ENCODE results near the gene CYTH1.

The CYTH1 gene

DNA sequence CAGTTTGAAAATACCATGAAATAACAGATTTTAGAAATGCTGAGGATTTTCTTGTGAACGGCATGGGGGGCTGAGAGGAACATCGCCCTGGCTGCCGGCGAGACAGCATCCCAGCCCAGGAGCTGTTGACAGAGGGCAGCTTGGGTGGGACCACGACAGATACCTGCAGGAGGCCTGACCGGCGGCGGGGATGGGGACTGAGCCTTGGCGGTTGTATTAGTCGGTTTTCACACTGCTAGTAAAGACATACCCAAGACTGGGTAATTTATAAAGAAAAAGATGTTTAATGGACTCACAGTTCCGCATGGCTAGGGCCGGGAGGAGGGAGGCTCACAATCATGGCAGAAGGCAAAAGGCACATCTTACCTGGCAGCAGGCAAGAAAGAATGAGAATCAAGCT, 122.5 kb downstream of the CYTH1 start:
- TF ChIP-seq, protein P1, sequence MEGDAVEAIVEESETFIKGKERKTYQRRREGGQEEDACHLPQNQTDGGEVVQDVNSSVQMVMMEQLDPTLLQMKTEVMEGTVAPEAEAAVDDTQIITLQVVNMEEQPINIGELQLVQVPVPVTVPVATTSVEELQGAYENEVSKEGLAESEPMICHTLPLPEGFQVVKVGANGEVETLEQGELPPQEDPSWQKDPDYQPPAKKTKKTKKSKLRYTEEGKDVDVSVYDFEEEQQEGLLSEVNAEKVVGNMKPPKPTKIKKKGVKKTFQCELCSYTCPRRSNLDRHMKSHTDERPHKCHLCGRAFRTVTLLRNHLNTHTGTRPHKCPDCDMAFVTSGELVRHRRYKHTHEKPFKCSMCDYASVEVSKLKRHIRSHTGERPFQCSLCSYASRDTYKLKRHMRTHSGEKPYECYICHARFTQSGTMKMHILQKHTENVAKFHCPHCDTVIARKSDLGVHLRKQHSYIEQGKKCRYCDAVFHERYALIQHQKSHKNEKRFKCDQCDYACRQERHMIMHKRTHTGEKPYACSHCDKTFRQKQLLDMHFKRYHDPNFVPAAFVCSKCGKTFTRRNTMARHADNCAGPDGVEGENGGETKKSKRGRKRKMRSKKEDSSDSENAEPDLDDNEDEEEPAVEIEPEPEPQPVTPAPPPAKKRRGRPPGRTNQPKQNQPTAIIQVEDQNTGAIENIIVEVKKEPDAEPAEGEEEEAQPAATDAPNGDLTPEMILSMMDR (IDR thresholded peaks at IDR 0.05), result no peak
- Histone ChIP-seq H3K4me3 (ENCODE audit: low read depth in 1 of 2, low read length in 1 of 2) (no peak overlapping the region), H3K27me3 (peaks cover 3% of the 10 kb centered on the region), H3K9me3 (no peaks in the 10 kb centered on the region), H3K27ac (no peak overlapping the region), H3K36me3 (no peaks in the 10 kb centered on the region), H3K4me1 (ENCODE audit: control insufficient read depth in 1 of 2, insufficient read depth in 1 of 2, low read depth in 1 of 2, low read length in 1 of 2) (no peaks in the 10 kb centered on the region)

DNA sequence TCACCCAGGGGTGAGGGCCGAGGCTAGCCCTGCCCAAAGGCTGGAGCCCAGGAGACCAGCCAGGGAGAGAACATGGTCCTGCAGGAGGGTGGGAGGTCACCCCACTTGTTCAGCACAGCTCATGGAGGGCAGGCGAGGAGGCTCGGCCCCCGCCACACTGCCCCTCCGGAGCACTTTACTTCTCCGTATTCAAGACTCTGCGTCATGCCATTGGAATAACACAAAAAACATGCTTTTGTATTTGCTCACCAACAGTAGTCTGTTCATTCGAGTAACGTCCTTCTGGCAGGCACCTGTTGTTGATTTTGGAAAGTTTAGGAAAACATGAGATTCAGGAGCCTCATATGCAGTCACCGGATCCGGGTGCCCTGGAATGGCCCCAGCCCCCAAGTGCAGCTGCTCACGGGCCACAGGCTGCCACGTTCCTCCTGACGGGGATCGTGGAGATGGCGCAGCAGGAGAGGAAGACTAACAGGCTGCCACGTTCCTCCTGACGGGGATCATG, 123.7 kb downstream of the CYTH1 start:
- Histone ChIP-seq H3K9me3 (no peaks in the 10 kb centered on the region), H3K4me1 (ENCODE audit: control insufficient read depth in 1 of 2, insufficient read depth in 1 of 2, low read depth in 1 of 2, low read length in 1 of 2) (no peaks in the 10 kb centered on the region), H3K4me3 (ENCODE audit: low read depth in 1 of 2, low read length in 1 of 2) (no peak overlapping the region), H3K27me3 (no peaks in the 10 kb centered on the region), H3K27ac (no peak overlapping the region), H3K36me3 (no peaks in the 10 kb centered on the region)
- TF ChIP-seq, protein P1 (IDR thresholded peaks at IDR 0.05), result no peak

DNA sequence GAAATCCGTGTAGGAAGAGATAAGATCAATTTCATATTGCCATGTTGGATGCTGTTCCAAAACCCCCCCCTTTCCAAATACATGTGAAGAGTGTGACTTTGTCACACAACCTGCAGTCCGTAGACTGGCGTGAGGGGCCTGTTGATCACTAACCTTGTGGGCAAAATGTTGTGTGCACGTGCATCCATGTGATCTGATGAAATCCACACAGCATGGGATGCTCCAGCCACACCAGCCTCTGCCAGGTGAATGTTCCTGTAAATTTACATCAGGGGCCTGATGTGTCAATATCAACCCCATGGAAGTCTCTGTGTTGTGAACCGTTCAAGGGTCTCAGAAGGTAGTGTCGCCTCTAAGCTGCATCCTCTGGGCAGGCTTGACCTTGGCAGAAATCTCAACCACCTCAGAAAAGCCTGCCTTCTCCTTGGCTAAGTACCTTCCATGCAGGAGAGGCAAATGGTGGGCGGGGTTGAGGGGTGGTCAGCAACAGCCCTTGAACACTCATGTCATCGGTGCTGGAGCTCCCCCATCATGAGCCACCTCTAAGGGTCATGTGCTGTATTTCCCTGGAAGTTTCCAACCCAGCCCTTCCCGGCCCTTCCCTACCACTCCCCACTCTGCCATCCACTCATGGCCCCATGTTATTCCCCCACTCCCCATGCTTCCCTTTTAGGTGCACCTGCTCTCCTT, 126.7 kb downstream of the CYTH1 start:
- Histone ChIP-seq H3K36me3 (no peaks in the 10 kb centered on the region), H3K4me1 (ENCODE audit: control insufficient read depth in 1 of 2, insufficient read depth in 1 of 2, low read depth in 1 of 2, low read length in 1 of 2) (no peaks in the 10 kb centered on the region), H3K27me3 (no peaks in the 10 kb centered on the region), H3K4me3 (ENCODE audit: low read depth in 1 of 2, low read length in 1 of 2) (no peak overlapping the region), H3K9me3 (no peaks in the 10 kb centered on the region), H3K27ac (no peak overlapping the region)
- TF ChIP-seq, protein P1 (IDR thresholded peaks at IDR 0.05), result no peak

DNA sequence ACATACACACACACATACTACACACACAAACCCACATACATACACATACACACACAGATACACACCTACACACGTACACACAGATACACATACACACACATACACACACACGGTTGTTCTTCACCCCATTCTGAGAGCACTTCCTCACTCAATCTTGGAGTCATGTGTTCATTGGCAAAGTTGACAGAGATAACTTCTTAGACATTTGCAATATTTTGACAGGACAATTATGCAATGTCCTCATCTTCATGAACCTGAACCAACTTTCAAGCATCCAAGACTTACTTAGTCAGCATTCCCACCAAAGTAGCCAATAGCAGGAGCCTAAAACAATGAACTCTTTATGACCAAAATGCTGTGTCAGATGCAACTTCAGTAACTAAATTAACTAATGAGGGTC, 127.7 kb downstream of the CYTH1 start:
- Histone ChIP-seq H3K36me3 (no peaks in the 10 kb centered on the region), H3K27ac (no peak overlapping the region), H3K9me3 (no peaks in the 10 kb centered on the region), H3K27me3 (no peaks in the 10 kb centered on the region), H3K4me3 (ENCODE audit: low read depth in 1 of 2, low read length in 1 of 2) (no peak overlapping the region), H3K4me1 (ENCODE audit: control insufficient read depth in 1 of 2, insufficient read depth in 1 of 2, low read depth in 1 of 2, low read length in 1 of 2) (no peaks in the 10 kb centered on the region)
- TF ChIP-seq, protein P1 (IDR thresholded peaks at IDR 0.05), result no peak

DNA sequence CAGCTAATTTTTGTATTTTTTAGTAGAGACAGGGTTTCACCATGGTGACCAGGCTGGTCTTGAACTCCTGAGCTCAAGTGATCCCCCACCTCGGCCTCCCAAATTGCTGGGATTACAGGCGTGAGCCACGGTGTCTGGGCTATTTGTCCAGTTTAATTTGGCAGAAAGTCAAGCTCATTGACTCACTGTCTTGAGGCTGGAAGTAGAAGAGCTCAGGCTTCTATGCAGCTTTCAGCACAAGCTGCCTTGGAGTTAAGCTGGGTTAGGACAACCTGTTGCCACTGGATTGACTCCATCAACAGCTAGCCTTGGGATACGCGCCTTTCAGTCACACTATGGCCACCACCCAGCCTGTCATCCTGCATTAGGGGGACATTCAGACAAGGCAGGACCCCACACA, 128.7 kb downstream of the CYTH1 start:
- Histone ChIP-seq H3K4me1 (ENCODE audit: control insufficient read depth in 1 of 2, insufficient read depth in 1 of 2, low read depth in 1 of 2, low read length in 1 of 2) (no peaks in the 10 kb centered on the region), H3K27ac (no peak overlapping the region), H3K27me3 (no peaks in the 10 kb centered on the region), H3K9me3 (peaks cover 3% of the 10 kb centered on the region), H3K4me3 (ENCODE audit: low read depth in 1 of 2, low read length in 1 of 2) (no peak overlapping the region), H3K36me3 (no peaks in the 10 kb centered on the region)
- TF ChIP-seq, protein P1 (IDR thresholded peaks at IDR 0.05), result no peak
